Dermis blood vessel endothelial cell (primary cell): Measurements from ENCODE around the gene GOLIM4. TPM values are rescaled to one million over a fixed set of nuclear protein-coding genes. Genes with fewer than 3 reads are reported as not detected.
"Not testable (repeated sequence)": the region's sequence is repeated elsewhere in the genome, so short reads cannot be mapped to it uniquely, and the experiment has no call there.

ENCODE experiments used
- DNase-seq: peaks from one replicate; pipeline ENCODE4 v3.0.0; 2010
- total RNA-seq: library from RNA; depleted of rRNA; stranded (reverse); fragments of >200 nt; gene quantifications from 2 replicates; pipeline ENCODE4 v1.2.3, GENCODE V29; 2014

Gene GOLIM4
- total RNA-seq: 35.6 and 42.8 TPM in 2 replicates

- DNase-seq: peak; percentile 97
These were observed at the start of gene GOLIM4 for GRCh38 chr3:168095611-168096209. GOLIM4 (minus strand) TSS chr3:168095924; CDS start chr3:168095285, 639 bp downstream.

GRCh38 chr3:168141405-168141998, 45.8 kb upstream of the GOLIM4 start:
- no peak for DNase-seq

- DNase-seq: no peak
These were observed 44.2 kb upstream of the GOLIM4 start for GRCh38 chr3:168139947-168140346.

- DNase-seq: no peak
These were observed 42.7 kb upstream of the GOLIM4 start for GRCh38 chr3:168138421-168138820.

GRCh38 chr3:168134931-168135330, 39.2 kb upstream of the GOLIM4 start:
- DNase-seq: no peak

GRCh38 chr3:168130250-168130649, 34.5 kb upstream of the GOLIM4 start:
- DNase-seq: not testable (repeated sequence)

- DNase-seq: not testable (repeated sequence)
These were observed 32.7 kb upstream of the GOLIM4 start for GRCh38 chr3:168128463-168128862.

- DNase-seq: no peak
These were observed 31.7 kb upstream of the GOLIM4 start for GRCh38 chr3:168127466-168127865.

- no peak for DNase-seq
These were observed 29.1 kb upstream of the GOLIM4 start for GRCh38 chr3:168124791-168125190.

- DNase-seq: no peak
These were observed 28.6 kb upstream of the GOLIM4 start for GRCh38 chr3:168124291-168124690.

- DNase-seq: no peak
These were observed 27.8 kb upstream of the GOLIM4 start for GRCh38 chr3:168123201-168124176.

GRCh38 chr3:168121184-168122017, 25.7 kb upstream of the GOLIM4 start:
- DNase-seq: peak; percentile 37

GRCh38 chr3:168117853-168118313, 22.2 kb upstream of the GOLIM4 start:
- peak; percentile 68 for DNase-seq

- no peak for DNase-seq
These were observed 21.3 kb upstream of the GOLIM4 start for GRCh38 chr3:168117059-168117458.

- no peak for DNase-seq
These were observed 20.6 kb upstream of the GOLIM4 start for GRCh38 chr3:168116279-168116678.

- DNase-seq: no peak
These were observed 18.1 kb upstream of the GOLIM4 start for GRCh38 chr3:168113848-168114247.

GRCh38 chr3:168112894-168113293, 17.2 kb upstream of the GOLIM4 start:
- no peak for DNase-seq

GRCh38 chr3:168104361-168104760, 8.6 kb upstream of the GOLIM4 start:
- no peak for DNase-seq

- no peak for DNase-seq
These were observed 7.1 kb upstream of the GOLIM4 start for GRCh38 chr3:168102735-168103410.

- DNase-seq: no peak
These were observed 5.2 kb upstream of the GOLIM4 start for GRCh38 chr3:168100777-168101492.

GRCh38 chr3:168097381-168097780, 1.7 kb upstream of the GOLIM4 start:
- no peak for DNase-seq
